ENCODE data around the gene POU2F1.

- TF ChIP-seq POLR2AphosphoS5 (IDR thresholded peaks at IDR 0.05; ENCODE audit: insufficient read depth, low read depth, low read length) = no peak
- TF ChIP-seq CTCF (IDR thresholded peaks at IDR 0.05; ENCODE audit: extremely low read depth in 1 of 2, insufficient read depth in 1 of 2, low read depth in 1 of 2, low read length in 2 of 2) = no peak
- TF ChIP-seq POLR2A (IDR thresholded peaks at IDR 0.05; ENCODE audit: low read depth, low read length) = no peak
- TF ChIP-seq FOS (IDR thresholded peaks at IDR 0.05; ENCODE audit: borderline replicate concordance, insufficient read depth, low read length) = no peak
- no peak for TF ChIP-seq MAX (IDR thresholded peaks at IDR 0.05; ENCODE audit: insufficient read depth, insufficient read length)
- no peak for TF ChIP-seq EZH2 (IDR thresholded peaks at IDR 0.05; ENCODE audit: borderline replicate concordance, low read depth, low read length, severe bottlenecking)
These were observed 207.7 kb downstream of the POU2F1 start for GRCh38 chr1:167428395-167428794.
